HEK293 (cell line): ENCODE results near the gene NOA1.

Source experiments
- SALL2 ChIP-seq: fragments of 450-650 bp; formaldehyde crosslinking; IDR thresholded peaks from 2 replicates; pipeline ENCODE4 v1.5.0; 2017; ENCODE audit warnings: missing biosample characterization, mild to moderate bottlenecking, missing genetic modification characterization, borderline replicate concordance
- ZNF121 ChIP-seq: fragments of 450-650 bp; formaldehyde crosslinking; IDR thresholded peaks from 2 replicates; pipeline ENCODE4 v1.5.1; 2016; ENCODE audit warnings: missing biosample characterization, missing genetic modification characterization
- ZNF16 ChIP-seq: fragments of 450-650 bp; formaldehyde crosslinking; IDR thresholded peaks from 2 replicates; pipeline ENCODE4 v1.5.1; 2016; ENCODE audit warnings: low read depth, missing biosample characterization, missing genetic modification characterization
- ZNF169 ChIP-seq: fragments of 450-650 bp; formaldehyde crosslinking; IDR thresholded peaks from 2 replicates; pipeline ENCODE4 v1.5.1; 2016; ENCODE audit warnings: missing biosample characterization, missing genetic modification characterization
- ZNF76 ChIP-seq: fragments of 450-650 bp; formaldehyde crosslinking; IDR thresholded peaks from 2 replicates; pipeline ENCODE4; 2016; ENCODE audit warnings: low read depth, missing biosample characterization, missing genetic modification characterization, borderline replicate concordance
- TF ChIP-seq, protein P1 (sequence below): fragments of 450-650 bp; formaldehyde crosslinking; IDR thresholded peaks from 2 replicates; pipeline ENCODE4 v1.5.1; 2016; ENCODE audit warnings: missing biosample characterization, missing genetic modification characterization
- TF ChIP-seq, protein P2 (sequence below): fragments of 450-650 bp; formaldehyde crosslinking; IDR thresholded peaks from 2 replicates; pipeline ENCODE4 v1.5.1; 2016; ENCODE audit warnings: missing biosample characterization, missing genetic modification characterization

DNA sequence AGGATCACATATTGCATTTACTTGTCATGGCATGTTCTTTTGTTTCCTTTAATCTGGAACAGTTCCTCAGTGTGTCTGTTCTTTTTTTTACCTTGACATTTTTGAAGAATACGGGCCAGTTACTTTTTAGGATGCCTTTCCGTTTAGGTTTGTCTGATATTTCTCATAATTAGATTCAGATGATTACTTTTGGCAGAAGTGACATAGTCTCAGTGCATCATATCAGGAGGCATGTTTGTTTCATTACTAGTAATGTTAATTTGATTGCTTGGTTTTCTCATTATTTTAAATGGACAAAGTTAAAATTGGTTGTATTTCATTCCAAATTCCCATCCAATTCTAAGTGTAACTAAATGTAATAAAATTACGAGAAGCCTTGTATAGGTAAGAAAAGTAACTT lies 9.5 kb upstream of the NOA1 start:
- no peak for TF ChIP-seq ZNF121 (tag by site-specific recombination)
- TF ChIP-seq SALL2 (tag by site-specific recombination), result no peak
- TF ChIP-seq ZNF169 (tag by site-specific recombination), result no peak
- TF ChIP-seq, protein P1, sequence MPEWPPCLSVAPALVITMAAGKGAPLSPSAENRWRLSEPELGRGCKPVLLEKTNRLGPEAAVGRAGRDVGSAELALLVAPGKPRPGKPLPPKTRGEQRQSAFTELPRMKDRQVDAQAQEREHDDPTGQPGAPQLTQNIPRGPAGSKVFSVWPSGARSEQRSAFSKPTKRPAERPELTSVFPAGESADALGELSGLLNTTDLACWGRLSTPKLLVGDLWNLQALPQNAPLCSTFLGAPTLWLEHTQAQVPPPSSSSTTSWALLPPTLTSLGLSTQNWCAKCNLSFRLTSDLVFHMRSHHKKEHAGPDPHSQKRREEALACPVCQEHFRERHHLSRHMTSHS, result no peak
- TF ChIP-seq, protein P2, sequence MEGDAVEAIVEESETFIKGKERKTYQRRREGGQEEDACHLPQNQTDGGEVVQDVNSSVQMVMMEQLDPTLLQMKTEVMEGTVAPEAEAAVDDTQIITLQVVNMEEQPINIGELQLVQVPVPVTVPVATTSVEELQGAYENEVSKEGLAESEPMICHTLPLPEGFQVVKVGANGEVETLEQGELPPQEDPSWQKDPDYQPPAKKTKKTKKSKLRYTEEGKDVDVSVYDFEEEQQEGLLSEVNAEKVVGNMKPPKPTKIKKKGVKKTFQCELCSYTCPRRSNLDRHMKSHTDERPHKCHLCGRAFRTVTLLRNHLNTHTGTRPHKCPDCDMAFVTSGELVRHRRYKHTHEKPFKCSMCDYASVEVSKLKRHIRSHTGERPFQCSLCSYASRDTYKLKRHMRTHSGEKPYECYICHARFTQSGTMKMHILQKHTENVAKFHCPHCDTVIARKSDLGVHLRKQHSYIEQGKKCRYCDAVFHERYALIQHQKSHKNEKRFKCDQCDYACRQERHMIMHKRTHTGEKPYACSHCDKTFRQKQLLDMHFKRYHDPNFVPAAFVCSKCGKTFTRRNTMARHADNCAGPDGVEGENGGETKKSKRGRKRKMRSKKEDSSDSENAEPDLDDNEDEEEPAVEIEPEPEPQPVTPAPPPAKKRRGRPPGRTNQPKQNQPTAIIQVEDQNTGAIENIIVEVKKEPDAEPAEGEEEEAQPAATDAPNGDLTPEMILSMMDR, result no peak
- TF ChIP-seq ZNF76 (tag by site-specific recombination), result no peak
- no peak for TF ChIP-seq ZNF16 (tag by site-specific recombination)
